Neural progenitor cell (in vitro differentiated cells): ENCODE results near the gene CDC25B. TPM values are rescaled to one million over a fixed set of nuclear protein-coding genes. Genes with fewer than 3 reads are reported as not detected.
A peak's percentile ranks its signal among the peaks of the same experiment; 100 is the strongest.

Experiments used
- DNase-seq: peaks from one replicate; pipeline ENCODE4 v3.0.0-alpha.2; 2016; ENCODE audit warnings: low spot score
- H2AFZ ChIP-seq: fragments of 200-600 bp; sonication (generic); replicated peaks from 2 replicates; pipeline ENCODE4 v1.6.1; 2016; ENCODE audit warnings: antibody characterized with exemption
- H3F3A ChIP-seq: fragments of 200-600 bp; sonication (generic); 2 replicates; pipeline ENCODE4 v1.6.1; 2016; ENCODE audit warnings: antibody characterized with exemption, low read depth
- H3K27ac ChIP-seq: fragments of 200-600 bp; sonication (generic); 2 replicates; pipeline ENCODE4 v1.5.1; 2016; ENCODE audit warnings: mild to moderate bottlenecking
- H3K27me3 ChIP-seq: fragments of 200-600 bp; sonication (generic); 2 replicates; pipeline ENCODE4 v1.6.1; 2016; ENCODE audit warnings: mild to moderate bottlenecking, moderate library complexity
- H3K36me3 ChIP-seq: fragments of 200-600 bp; sonication (generic); 2 replicates; pipeline ENCODE4 v1.5.1; 2016
- H3K4me1 ChIP-seq: fragments of 200-600 bp; sonication (generic); 2 replicates; pipeline ENCODE4 v1.6.1; 2016; ENCODE audit warnings: mixed run types
- H3K4me2 ChIP-seq: fragments of 200-600 bp; sonication (generic); 2 replicates; pipeline ENCODE4 v1.6.1; 2016
- H3K4me3 ChIP-seq: fragments of 200-600 bp; sonication (generic); 2 replicates; pipeline ENCODE4 v1.5.1; 2016
- H3K79me2 ChIP-seq: fragments of 200-600 bp; sonication (generic); 2 replicates; pipeline ENCODE4 v1.6.1; 2016; ENCODE audit warnings: low read depth
- H3K9ac ChIP-seq: fragments of 200-600 bp; sonication (generic); 2 replicates; pipeline ENCODE4 v1.6.1; 2016
- H3K9me3 ChIP-seq: fragments of 200-600 bp; sonication (generic); 2 replicates; pipeline ENCODE4 v1.5.1; 2016; ENCODE audit warnings: low read depth
- H4K20me1 ChIP-seq: fragments of 200-600 bp; sonication (generic); 2 replicates; pipeline ENCODE4 v1.6.1; 2016; ENCODE audit warnings: low read depth
- H3K27ac Mint-ChIP-seq: 3 replicates; pipeline ENCODE4 v1.8.0; 2021; ENCODE audit warnings: mixed read lengths
- H3K27me3 Mint-ChIP-seq: 2 replicates; pipeline ENCODE4 v1.8.0; 2022; ENCODE audit warnings: low read depth, mild to moderate bottlenecking, inconsistent platforms, moderate library complexity, mixed read lengths; ENCODE audit not compliant: insufficient read depth
- H3K36me3 Mint-ChIP-seq: 3 replicates; pipeline ENCODE4 v1.8.0; 2021; ENCODE audit warnings: mixed read lengths
- H3K4me1 Mint-ChIP-seq: 3 replicates; pipeline ENCODE4 v1.8.0; 2021; ENCODE audit warnings: mixed read lengths
- H3K4me3 Mint-ChIP-seq: 3 replicates; pipeline ENCODE4 v1.8.0; 2021; ENCODE audit warnings: mild to moderate bottlenecking, moderate library complexity, mixed read lengths
- H3K9me3 Mint-ChIP-seq: 3 replicates; pipeline ENCODE4 v1.8.0; 2020; ENCODE audit warnings: mixed read lengths
- EZH2 ChIP-seq: fragments of 200-600 bp; sonication (generic); IDR thresholded peaks from 2 replicates; pipeline ENCODE4 v1.6.1; 2017; ENCODE audit warnings: antibody characterized with exemption, mild to moderate bottlenecking, moderate library complexity
- EZH2phosphoT487 ChIP-seq: fragments of 200-600 bp; sonication (generic); IDR thresholded peaks from 2 replicates; pipeline ENCODE4 v1.6.1; 2017; ENCODE audit warnings: antibody characterized with exemption
- total RNA-seq: library from RNA; depleted of rRNA; stranded (reverse); fragments of >200 nt; gene quantifications from 2 replicates; pipeline ENCODE4 v1.2.3, GENCODE V29; 2015; ENCODE audit warnings: low replicate concordance
- TF ChIP-seq, protein P1 (sequence below): fragments of 200-600 bp; sonication (generic); IDR thresholded peaks from 2 replicates; pipeline ENCODE4 v1.5.1; 2017; ENCODE audit warnings: antibody characterized with exemption, mild to moderate bottlenecking

The CDC25B gene
- total RNA-seq, 1 donor from 2014 or later, result 9.3 TPM

DNA sequence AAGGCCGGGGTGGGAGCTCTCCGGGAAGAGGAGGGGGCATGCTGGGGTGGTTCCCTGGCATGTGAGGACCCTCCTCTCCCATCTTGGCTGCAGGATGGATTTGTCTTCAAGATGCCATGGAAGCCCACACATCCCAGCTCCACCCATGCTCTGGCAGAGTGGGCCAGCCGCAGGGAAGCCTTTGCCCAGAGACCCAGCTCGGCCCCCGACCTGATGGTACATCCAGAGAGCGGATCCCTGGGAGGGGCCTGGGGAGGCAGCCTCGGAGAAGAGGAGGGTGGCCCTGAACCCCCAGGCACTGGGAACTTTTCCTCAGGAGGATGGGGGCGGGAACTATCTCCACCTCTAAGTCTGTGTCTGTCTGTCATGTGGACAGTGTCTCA is 4.8 kb downstream of the CDC25B start:
- Histone ChIP-seq H3K79me2 (no peaks in the 10 kb centered on the region), H3K36me3 (no peaks in the 10 kb centered on the region), H3K27ac (no peak overlapping the region), H3K9me3 (no peaks in the 10 kb centered on the region), H3K4me3 (no peak overlapping the region), H3K4me1 (peaks cover 28% of the 10 kb centered on the region), H2AFZ (no peak overlapping the region), H4K20me1 (peaks cover 9% of the 10 kb centered on the region), H3F3A (peaks cover 30% of the 10 kb centered on the region), H3K27me3 (peaks cover 6% of the 10 kb centered on the region), H3K4me2 (no peak overlapping the region), H3K9ac (no peak overlapping the region)
- H3K36me3 Mint-ChIP-seq, result peaks cover 41% of the 10 kb centered on the region
- TF ChIP-seq, protein P1, sequence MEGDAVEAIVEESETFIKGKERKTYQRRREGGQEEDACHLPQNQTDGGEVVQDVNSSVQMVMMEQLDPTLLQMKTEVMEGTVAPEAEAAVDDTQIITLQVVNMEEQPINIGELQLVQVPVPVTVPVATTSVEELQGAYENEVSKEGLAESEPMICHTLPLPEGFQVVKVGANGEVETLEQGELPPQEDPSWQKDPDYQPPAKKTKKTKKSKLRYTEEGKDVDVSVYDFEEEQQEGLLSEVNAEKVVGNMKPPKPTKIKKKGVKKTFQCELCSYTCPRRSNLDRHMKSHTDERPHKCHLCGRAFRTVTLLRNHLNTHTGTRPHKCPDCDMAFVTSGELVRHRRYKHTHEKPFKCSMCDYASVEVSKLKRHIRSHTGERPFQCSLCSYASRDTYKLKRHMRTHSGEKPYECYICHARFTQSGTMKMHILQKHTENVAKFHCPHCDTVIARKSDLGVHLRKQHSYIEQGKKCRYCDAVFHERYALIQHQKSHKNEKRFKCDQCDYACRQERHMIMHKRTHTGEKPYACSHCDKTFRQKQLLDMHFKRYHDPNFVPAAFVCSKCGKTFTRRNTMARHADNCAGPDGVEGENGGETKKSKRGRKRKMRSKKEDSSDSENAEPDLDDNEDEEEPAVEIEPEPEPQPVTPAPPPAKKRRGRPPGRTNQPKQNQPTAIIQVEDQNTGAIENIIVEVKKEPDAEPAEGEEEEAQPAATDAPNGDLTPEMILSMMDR, result no peak
- TF ChIP-seq EZH2, result no peak
- no peak for DNase-seq
- H3K9me3 Mint-ChIP-seq, result no peaks in the 10 kb centered on the region
- H3K27ac Mint-ChIP-seq, result peak overlapping the region; percentile 94
- peaks cover 58% of the 10 kb centered on the region for H3K4me1 Mint-ChIP-seq
- H3K4me3 Mint-ChIP-seq, result no peak overlapping the region
- peaks cover 14% of the 10 kb centered on the region for H3K27me3 Mint-ChIP-seq

DNA sequence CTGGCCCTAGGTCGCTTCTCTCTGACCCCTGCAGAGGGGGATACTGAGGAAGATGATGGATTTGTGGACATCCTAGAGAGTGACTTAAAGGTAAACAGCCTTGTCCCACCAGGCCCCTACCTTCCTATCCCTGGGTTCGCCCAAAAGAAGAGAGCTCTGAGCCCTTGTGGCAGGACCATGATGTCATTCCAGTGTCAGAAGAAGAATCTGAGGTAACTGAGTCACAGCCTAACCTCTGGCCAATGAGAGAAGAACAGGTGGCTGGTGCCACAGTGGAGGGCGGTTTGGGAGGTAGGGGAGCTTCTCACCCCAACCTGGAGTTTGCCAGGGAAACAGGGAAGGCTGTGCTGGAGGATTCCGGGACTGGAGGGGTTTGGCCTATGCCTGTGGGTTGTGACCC is 5.2 kb downstream of the CDC25B start:
- H3K79me2 ChIP-seq, result no peaks in the 10 kb centered on the region
- H3K27ac Mint-ChIP-seq, result no peak overlapping the region
- TF ChIP-seq, protein P1, result no peak
- TF ChIP-seq EZH2, result no peak
- no peak for TF ChIP-seq EZH2phosphoT487
- H3K9me3 Mint-ChIP-seq, result no peaks in the 10 kb centered on the region
- DNase-seq, result no peak
- peaks cover 30% of the 10 kb centered on the region for H3F3A ChIP-seq
- H3K27ac ChIP-seq, result no peak overlapping the region
- H3K27me3 Mint-ChIP-seq, result peaks cover 14% of the 10 kb centered on the region
- H3K36me3 ChIP-seq, result no peaks in the 10 kb centered on the region
- no peak overlapping the region for H3K9ac ChIP-seq
- H3K27me3 ChIP-seq, result peaks cover 6% of the 10 kb centered on the region
- H3K4me2 ChIP-seq, result no peak overlapping the region
- no peak overlapping the region for H2AFZ ChIP-seq
- H3K9me3 ChIP-seq, result no peaks in the 10 kb centered on the region
- H3K4me3 ChIP-seq, result no peak overlapping the region
- H3K4me1 ChIP-seq, result peaks cover 28% of the 10 kb centered on the region
- peaks cover 58% of the 10 kb centered on the region for H3K4me1 Mint-ChIP-seq
- peaks cover 41% of the 10 kb centered on the region for H3K36me3 Mint-ChIP-seq
- H3K4me3 Mint-ChIP-seq, result no peak overlapping the region
- peaks cover 9% of the 10 kb centered on the region for H4K20me1 ChIP-seq

DNA sequence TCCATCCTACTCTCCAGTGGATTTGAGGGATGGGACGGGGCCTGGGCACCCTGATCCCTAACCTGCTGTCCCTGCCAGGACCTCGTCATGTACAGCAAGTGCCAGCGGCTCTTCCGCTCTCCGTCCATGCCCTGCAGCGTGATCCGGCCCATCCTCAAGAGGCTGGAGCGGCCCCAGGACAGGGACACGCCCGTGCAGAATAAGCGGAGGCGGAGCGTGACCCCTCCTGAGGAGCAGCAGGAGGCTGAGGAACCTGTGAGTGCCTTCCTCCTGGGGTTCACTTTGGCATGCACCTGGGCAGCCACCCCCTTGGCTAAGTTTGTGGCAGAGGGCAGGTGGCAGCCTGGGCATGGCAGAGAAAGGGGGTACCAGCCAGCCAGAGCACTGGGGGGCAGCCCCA is 5.7 kb downstream of the CDC25B start:
- H3K27me3 ChIP-seq, result peaks cover 5% of the 10 kb centered on the region
- peaks cover 9% of the 10 kb centered on the region for H4K20me1 ChIP-seq
- H3K9ac ChIP-seq, result no peak overlapping the region
- H3K4me2 ChIP-seq, result no peak overlapping the region
- peaks cover 27% of the 10 kb centered on the region for H3K4me1 ChIP-seq
- Mint-ChIP-seq H3K27me3 (peaks cover 14% of the 10 kb centered on the region), H3K4me3 (no peak overlapping the region), H3K27ac (no peak overlapping the region), H3K36me3 (peaks cover 41% of the 10 kb centered on the region), H3K4me1 (peaks cover 58% of the 10 kb centered on the region), H3K9me3 (no peaks in the 10 kb centered on the region)
- TF ChIP-seq EZH2, result no peak
- TF ChIP-seq, protein P1, result no peak
- TF ChIP-seq EZH2phosphoT487, result no peak
- DNase-seq, result no peak
- H3K36me3 ChIP-seq, result no peaks in the 10 kb centered on the region
- H3K79me2 ChIP-seq, result no peaks in the 10 kb centered on the region
- H3K4me3 ChIP-seq, result no peak overlapping the region
- H3K27ac ChIP-seq, result no peak overlapping the region
- H3F3A ChIP-seq, result peaks cover 30% of the 10 kb centered on the region
- no peak overlapping the region for H2AFZ ChIP-seq
- H3K9me3 ChIP-seq, result no peaks in the 10 kb centered on the region
